Left lung (tissue), 10 donors: ENCODE measurements around the gene OCA2. TPM values are rescaled to one million over a fixed set of nuclear protein-coding genes. Genes with fewer than 3 reads are reported as not detected.

Experiments
- ATAC-seq: fragments of 200-7000 bp; cut with Tn5 transposase; one replicate; pipeline ENCODE4 v1.9.1; 2020; ENCODE audit warnings: moderate library complexity
- DNase-seq, 4 donors: peaks; one replicate each; pipeline ENCODE4 v3.0.0-alpha.2; 2013 to 2020
- H3K27ac ChIP-seq, 2 donors: fragments of 200-600 bp; sonication (generic) in 1 of 2; one replicate each; pipeline versions ENCODE4 v1.5.0 to v1.8.0; 2020 to 2021
- H3K27me3 ChIP-seq, 2 donors: fragments of 200-600 bp; sonication (generic) in 1 of 2; one replicate each; pipeline versions ENCODE4 v1.5.0 to v1.8.0; 2020 to 2021
- H3K36me3 ChIP-seq, 2 donors: fragments of 200-600 bp; sonication (generic) in 1 of 2; one replicate each; pipeline versions ENCODE4 v1.5.0 to v1.8.0; 2020 to 2021
- H3K4me1 ChIP-seq, 2 donors: fragments of 200-600 bp; one replicate each; pipeline ENCODE4 v1.8.0; 2021
- H3K4me3 ChIP-seq, 2 donors: fragments of 200-600 bp; sonication (generic) in 1 of 2; one replicate each; pipeline versions ENCODE4 v1.5.0 to v1.8.0; 2020 to 2021; ENCODE audit warnings: mild to moderate bottlenecking in 1 of 2
- H3K9me3 ChIP-seq, 2 donors: fragments of 200-600 bp; sonication (generic) in 1 of 2; one replicate each; pipeline versions ENCODE4 v1.5.0 to v1.8.0; 2020 to 2021
- CTCF ChIP-seq, 2 donors: fragments of 200-600 bp; sonication (generic) in 1 of 2; IDR thresholded peaks; one replicate each; pipeline versions ENCODE4 v1.5.0 to v1.8.0; 2021; ENCODE audit warnings: antibody characterized with exemption in 2 of 2
- intact Hi-C, 2 donors: fragments of 100-400 bp; cut with DNase I; formaldehyde crosslinking; loops; one replicate each; pipeline versions ENCODE4 v1.11.2 to v1.14.2; 2022
- polyA plus RNA-seq, 6 donors: library from polyadenylated mRNA; unstranded; fragments of 120-200 nt; gene quantifications; one replicate each; pipeline ENCODE4 v1.2.1, GENCODE V29; 2013; ENCODE audit not compliant: insufficient read length in 6 of 6
- total RNA-seq, 2 donors: library from RNA; stranded (reverse); fragmentation: NEBNext Ultra II Directional; extraction: Animal tissue kit (Norgen Biotek cat#: 25700); gene quantifications; one replicate each; pipeline ENCODE4 v1.2.1, GENCODE V29; 2021
- donor health status: DM: no; HTN: yes; CAD: no.
- donor health status: DM: no; HTN: no; CAD: no.

The OCA2 gene
- total and polyA plus RNA-seq, 8 donors, result 0.81 to 21.7 (median 13.2) TPM

GRCh38 chr15:27864719-27865118 is 234.4 kb downstream of the OCA2 start:
- no peak for TF ChIP-seq CTCF (IDR thresholded peaks at IDR 0.05)
- intact Hi-C loops, result no loop called here
- Histone ChIP-seq H3K4me1 (no peaks in the 10 kb centered on the region), H3K4me3 (no peak overlapping the region), H3K9me3 (peaks cover 0 to 17% of the 10 kb centered on the region in 2 donors), H3K27ac (no peak overlapping the region), H3K27me3 (no peaks in the 10 kb centered on the region), H3K36me3 (no peaks in the 10 kb centered on the region)
- ATAC-seq (no peak), DNase-seq (no peak)

- H3K9me3 ChIP-seq, result peaks cover 0 to 17% of the 10 kb centered on the region in 2 donors
- H3K27me3 ChIP-seq, result no peaks in the 10 kb centered on the region
- ATAC-seq (no peak), DNase-seq (no peak)
- no peak for TF ChIP-seq CTCF (IDR thresholded peaks at IDR 0.05)
- intact Hi-C loops, result no loop called here
- H3K27ac ChIP-seq, result no peak overlapping the region
- no peak overlapping the region for H3K4me3 ChIP-seq
- H3K4me1 ChIP-seq, result no peaks in the 10 kb centered on the region
- no peaks in the 10 kb centered on the region for H3K36me3 ChIP-seq
Observed at GRCh38 chr15:27864086-27864485, 235.0 kb downstream of the OCA2 start.

GRCh38 chr15:27863000-27863399 is 236.1 kb downstream of the OCA2 start:
- no peak for TF ChIP-seq CTCF (IDR thresholded peaks at IDR 0.05)
- Histone ChIP-seq H3K27me3 (no peaks in the 10 kb centered on the region), H3K9me3 (peaks cover 0 to 20% of the 10 kb centered on the region in 2 donors), H3K27ac (no peak overlapping the region), H3K4me3 (no peak overlapping the region), H3K36me3 (no peaks in the 10 kb centered on the region), H3K4me1 (no peaks in the 10 kb centered on the region)
- DNase-seq, result no peak
- ATAC-seq, result no peak
- intact Hi-C loops, result no loop called here

- Histone ChIP-seq H3K4me1 (no peaks in the 10 kb centered on the region), H3K27me3 (no peaks in the 10 kb centered on the region), H3K27ac (no peak overlapping the region), H3K4me3 (no peak overlapping the region), H3K9me3 (peaks cover 0 to 25% of the 10 kb centered on the region in 2 donors), H3K36me3 (no peaks in the 10 kb centered on the region)
- TF ChIP-seq CTCF (IDR thresholded peaks at IDR 0.05), result no peak
- no peak for DNase-seq
- ATAC-seq, result no peak
- intact Hi-C loops, result no loop called here
Observed at GRCh38 chr15:27861171-27861570, 237.9 kb downstream of the OCA2 start.

GRCh38 chr15:27855137-27855536 is 244.0 kb downstream of the OCA2 start:
- H3K4me1 ChIP-seq, result no peaks in the 10 kb centered on the region
- no peak for TF ChIP-seq CTCF (IDR thresholded peaks at IDR 0.05)
- no peak overlapping the region for H3K27ac ChIP-seq
- intact Hi-C loops, result no loop called here
- H3K9me3 ChIP-seq, result peaks cover 0 to 21% of the 10 kb centered on the region in 2 donors
- no peak overlapping the region for H3K4me3 ChIP-seq
- ATAC-seq (no peak), DNase-seq (no peak)
- no peaks in the 10 kb centered on the region for H3K36me3 ChIP-seq
- H3K27me3 ChIP-seq, result no peaks in the 10 kb centered on the region
